CD14-positive monocyte (primary cell): ENCODE measurements around the gene CCDC85A. TPM values are rescaled to one million over a fixed set of nuclear protein-coding genes. Genes with fewer than 3 reads are reported as not detected.

ENCODE experiments used
- DNase-seq, 3 donors: peaks; one replicate each; pipeline ENCODE4 v3.0.0-alpha.2; 2011 to 2022
- H2AFZ ChIP-seq: 2 replicates; pipeline ENCODE4 v1.6.0; 2012; ENCODE audit warnings: mild to moderate bottlenecking, low read depth, low read length, inconsistent platforms; ENCODE audit not compliant: insufficient read depth, poor library complexity, severe bottlenecking
- H3K27ac ChIP-seq, 2 donors: 1 replicate in 1 of 2; 2 replicates in 1 of 2; pipeline ENCODE4 v1.5.1; 2012 to 2013; ENCODE audit warnings: low read length in 2 of 2, control low read depth in 1 of 2, inconsistent platforms in 1 of 2, low read depth in 1 of 2, mild to moderate bottlenecking in 1 of 2
- H3K27me3 ChIP-seq, 2 donors: one replicate each; pipeline versions ENCODE4 v1.6.0 to v1.6.1; 2011 to 2013; ENCODE audit warnings: low read length in 2 of 2; ENCODE audit not compliant: control insufficient read depth in 2 of 2, insufficient read depth in 2 of 2
- H3K36me3 ChIP-seq, 2 donors: replicated peaks in 1 of 2; 1 replicate in 1 of 2; 2 replicates in 1 of 2; pipeline versions ENCODE4 v1.5.1 to v1.6.1; 2012 to 2013; ENCODE audit warnings: low read length in 2 of 2, control low read depth in 1 of 2, inconsistent platforms in 1 of 2, mild to moderate bottlenecking in 1 of 2; ENCODE audit not compliant: insufficient read depth in 2 of 2, control insufficient read depth in 1 of 2
- H3K4me1 ChIP-seq, 2 donors: 1 replicate in 1 of 2; 2 replicates in 1 of 2; pipeline versions ENCODE4 v1.5.1 to v1.6.1; 2012 to 2013; ENCODE audit warnings: low read length in 2 of 2, control low read depth in 1 of 2, inconsistent platforms in 1 of 2, mild to moderate bottlenecking in 1 of 2, moderate library complexity in 1 of 2; ENCODE audit not compliant: insufficient read depth in 2 of 2, control insufficient read depth in 1 of 2
- H3K4me2 ChIP-seq: replicated peaks from 2 replicates; pipeline ENCODE3; 2012; ENCODE audit warnings: low read length, moderate library complexity, mild to moderate bottlenecking; ENCODE audit not compliant: poor library complexity, severe bottlenecking; ENCODE audit errors: extremely low read depth
- H3K4me3 ChIP-seq, 3 experiments: fragments of 200-600 bp in 1 of 3; sonication (generic) in 1 of 3; replicated peaks in 1 of 3; 1 replicate in 2 of 3; 2 replicates in 1 of 3; pipeline ENCODE4 v1.5.1; 2011 to 2013; ENCODE audit warnings: low read length in 3 of 3, mild to moderate bottlenecking in 3 of 3, control low read depth in 2 of 3, low read depth in 2 of 3, inconsistent platforms in 1 of 3, moderate library complexity in 1 of 3
- H3K79me2 ChIP-seq: 2 replicates; pipeline ENCODE4 v1.6.0; 2012; ENCODE audit warnings: mild to moderate bottlenecking, control low read depth, inconsistent platforms, low read length, moderate library complexity; ENCODE audit not compliant: insufficient read depth
- H3K9ac ChIP-seq: 2 replicates; pipeline ENCODE4 v1.6.0; 2017; ENCODE audit warnings: low read length, mild to moderate bottlenecking; ENCODE audit not compliant: insufficient read depth, poor library complexity, severe bottlenecking
- H3K9me3 ChIP-seq, 2 donors: replicated peaks in 1 of 2; 1 replicate in 1 of 2; 2 replicates in 1 of 2; pipeline versions ENCODE4 v1.5.1 to v1.6.1; 2012 to 2013; ENCODE audit warnings: low read length in 2 of 2, control low read depth in 1 of 2; ENCODE audit not compliant: control insufficient read depth in 1 of 2, insufficient read depth in 1 of 2
- H4K20me1 ChIP-seq: 2 replicates; pipeline ENCODE4 v1.6.0; 2012; ENCODE audit warnings: mild to moderate bottlenecking, low read length, control low read depth, moderate library complexity; ENCODE audit not compliant: insufficient read depth
- H3K27ac Mint-ChIP-seq, 7 donors: one replicate each; pipeline ENCODE4 v1.8.0; 2020; ENCODE audit warnings: mild to moderate bottlenecking in 7 of 7, mixed read lengths in 7 of 7, moderate library complexity in 6 of 7, inconsistent platforms in 2 of 7
- H3K27me3 Mint-ChIP-seq, 3 donors: one replicate each; pipeline ENCODE4 v1.8.0; 2021 to 2022; ENCODE audit warnings: low read depth in 3 of 3, mild to moderate bottlenecking in 3 of 3, mixed read lengths in 3 of 3, moderate library complexity in 3 of 3, inconsistent platforms in 1 of 3
- H3K36me3 Mint-ChIP-seq, 2 donors: one replicate each; pipeline ENCODE4 v1.8.0; 2020; ENCODE audit warnings: mixed read lengths in 2 of 2, inconsistent platforms in 1 of 2, mild to moderate bottlenecking in 1 of 2
- H3K4me1 Mint-ChIP-seq: one replicate; pipeline ENCODE4 v1.8.0; 2020; ENCODE audit warnings: mild to moderate bottlenecking, mixed read lengths
- H3K4me3 Mint-ChIP-seq, 2 donors: one replicate each; pipeline ENCODE4 v1.8.0; 2020; ENCODE audit warnings: mild to moderate bottlenecking in 2 of 2, mixed read lengths in 2 of 2, moderate library complexity in 1 of 2
- H3K9me3 Mint-ChIP-seq, 7 donors: one replicate each; pipeline ENCODE4 v1.8.0; 2020 to 2022; ENCODE audit warnings: mixed read lengths in 7 of 7, mild to moderate bottlenecking in 6 of 7, moderate library complexity in 6 of 7, inconsistent platforms in 2 of 7
- WGBS: methylation state at CpG from one replicate; pipeline ENCODE4 v1.1.5; 2013; ENCODE audit warnings: missing lambda C conversion rate; ENCODE audit not compliant: insufficient coverage; 5-methylcytosine and 5-hydroxymethylcytosine counted together
- intact Hi-C, 2 donors: fragments of 100-400 bp; cut with micrococcal nuclease; formaldehyde crosslinking; loops; one replicate each; pipeline versions ENCODE4 v1.15.0 to v1.15.1; 2023
- polyA plus RNA-seq, 3 donors: library from polyadenylated mRNA; depleted of rRNA in 1 of 3; unstranded in 2 of 3; stranded (reverse) in 1 of 3; fragments of 300-500 nt in 2 of 3; fragments of >200 nt in 1 of 3; fragmentation: Illumina TruSeq in 2 of 3; gene quantifications; 1 replicate in 2 of 3; 2 replicates in 1 of 3; pipeline ENCODE4 v1.2.3, GENCODE V29; 2012 to 2021
- TF ChIP-seq, protein P1 (sequence below): fragments of 200-600 bp; IDR thresholded peaks from one replicate; pipeline ENCODE4 v1.8.0; 2022; ENCODE audit warnings: antibody characterized with exemption, mild to moderate bottlenecking

CCDC85A gene
- polyA plus RNA-seq, 3 donors = not detected

DNA sequence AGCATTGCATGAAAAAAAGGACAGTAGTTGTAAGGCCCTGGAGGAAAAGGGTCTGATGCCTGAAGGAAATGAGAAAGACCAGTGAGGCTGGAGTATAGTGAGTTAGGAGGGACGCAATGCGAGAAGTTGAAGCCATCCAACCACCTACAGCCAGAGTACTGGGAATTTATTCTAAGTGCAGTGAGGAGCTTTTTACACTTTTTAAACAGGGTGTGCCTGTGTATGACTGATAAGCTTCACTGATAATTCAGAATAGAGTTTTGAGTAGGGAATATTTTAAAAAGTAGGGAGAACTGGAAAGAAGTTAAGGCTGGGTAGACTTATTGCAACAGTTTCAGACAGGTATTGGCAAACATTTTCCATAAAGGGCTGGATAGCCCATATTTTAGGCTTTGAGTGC, 35.9 kb upstream of the CCDC85A start:
- H3K27me3 ChIP-seq = no peaks in the 10 kb centered on the region
- intact Hi-C loops = loop anchor here in 1 of 2 donors (10.0 kb wide), 1 partner anchor 1873 kb away; no protein-coding TSS in a partner anchor
- no peak for DNase-seq
- no CpG with 5 or more reads among the region's 2 CpGs for WGBS
- TF ChIP-seq, protein P1, sequence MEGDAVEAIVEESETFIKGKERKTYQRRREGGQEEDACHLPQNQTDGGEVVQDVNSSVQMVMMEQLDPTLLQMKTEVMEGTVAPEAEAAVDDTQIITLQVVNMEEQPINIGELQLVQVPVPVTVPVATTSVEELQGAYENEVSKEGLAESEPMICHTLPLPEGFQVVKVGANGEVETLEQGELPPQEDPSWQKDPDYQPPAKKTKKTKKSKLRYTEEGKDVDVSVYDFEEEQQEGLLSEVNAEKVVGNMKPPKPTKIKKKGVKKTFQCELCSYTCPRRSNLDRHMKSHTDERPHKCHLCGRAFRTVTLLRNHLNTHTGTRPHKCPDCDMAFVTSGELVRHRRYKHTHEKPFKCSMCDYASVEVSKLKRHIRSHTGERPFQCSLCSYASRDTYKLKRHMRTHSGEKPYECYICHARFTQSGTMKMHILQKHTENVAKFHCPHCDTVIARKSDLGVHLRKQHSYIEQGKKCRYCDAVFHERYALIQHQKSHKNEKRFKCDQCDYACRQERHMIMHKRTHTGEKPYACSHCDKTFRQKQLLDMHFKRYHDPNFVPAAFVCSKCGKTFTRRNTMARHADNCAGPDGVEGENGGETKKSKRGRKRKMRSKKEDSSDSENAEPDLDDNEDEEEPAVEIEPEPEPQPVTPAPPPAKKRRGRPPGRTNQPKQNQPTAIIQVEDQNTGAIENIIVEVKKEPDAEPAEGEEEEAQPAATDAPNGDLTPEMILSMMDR = no peak
- H3K4me2 ChIP-seq = no peak overlapping the region
- no peaks in the 10 kb centered on the region for H3K4me1 ChIP-seq
- no peaks in the 10 kb centered on the region for H4K20me1 ChIP-seq
- H3K27ac ChIP-seq = no peak overlapping the region
- Mint-ChIP-seq H3K36me3 (no peaks in the 10 kb centered on the region), H3K27ac (no peak overlapping the region), H3K4me1 (no peaks in the 10 kb centered on the region), H3K9me3 (peaks cover 0 to 3% (median 1%) of the 10 kb centered on the region in 7 donors), H3K4me3 (no peak overlapping the region), H3K27me3 (peaks cover 0 to 2% (median 1%) of the 10 kb centered on the region in 3 donors)
- no peak overlapping the region for H3K4me3 ChIP-seq
- no peaks in the 10 kb centered on the region for H3K36me3 ChIP-seq
- H3K9ac ChIP-seq = no peak overlapping the region
- no peaks in the 10 kb centered on the region for H3K79me2 ChIP-seq
- H3K9me3 ChIP-seq = peaks cover 0 to 4% of the 10 kb centered on the region in 2 donors
- H2AFZ ChIP-seq = no peak overlapping the region

- Histone ChIP-seq H4K20me1 (no peaks in the 10 kb centered on the region), H3K36me3 (no peaks in the 10 kb centered on the region), H3K9me3 (no peaks in the 10 kb centered on the region), H2AFZ (no peak overlapping the region), H3K9ac (no peak overlapping the region), H3K4me3 (no peak overlapping the region), H3K27me3 (no peaks in the 10 kb centered on the region), H3K4me1 (no peaks in the 10 kb centered on the region), H3K79me2 (no peaks in the 10 kb centered on the region), H3K27ac (no peak overlapping the region), H3K4me2 (no peak overlapping the region)
- no CpG with 5 or more reads among the region's 3 CpGs for WGBS
- Mint-ChIP-seq H3K27ac (no peak overlapping the region), H3K36me3 (no peaks in the 10 kb centered on the region), H3K4me1 (no peaks in the 10 kb centered on the region), H3K9me3 (no peaks in the 10 kb centered on the region), H3K4me3 (no peak overlapping the region), H3K27me3 (peaks cover 0 to 3% (median 0%) of the 10 kb centered on the region in 3 donors)
- DNase-seq = no peak
- TF ChIP-seq, protein P1 = no peak
- intact Hi-C loops = loop anchor here in 1 of 2 donors (10.0 kb wide), 1 partner anchor 1874 kb away; no protein-coding TSS in a partner anchor
These were observed 35.0 kb upstream of the CCDC85A start for GRCh38 chr2:56148825-56149224.
